DND-41 (cell line): ENCODE measurements around the gene CEP112.

Experiments used
- CTCF ChIP-seq: IDR thresholded peaks from 2 replicates; pipeline ENCODE4 v1.5.1; 2012; ENCODE audit warnings: borderline replicate concordance, low read length, moderate library complexity, mild to moderate bottlenecking; ENCODE audit not compliant: poor library complexity, severe bottlenecking; ENCODE audit errors: extremely low read depth
- EZH2 ChIP-seq: IDR thresholded peaks from 3 replicates; pipeline ENCODE4 v1.6.1; 2012; ENCODE audit warnings: borderline replicate concordance, low read depth, mild to moderate bottlenecking, moderate library complexity, low read length, inconsistent platforms; ENCODE audit not compliant: severe bottlenecking

DNA sequence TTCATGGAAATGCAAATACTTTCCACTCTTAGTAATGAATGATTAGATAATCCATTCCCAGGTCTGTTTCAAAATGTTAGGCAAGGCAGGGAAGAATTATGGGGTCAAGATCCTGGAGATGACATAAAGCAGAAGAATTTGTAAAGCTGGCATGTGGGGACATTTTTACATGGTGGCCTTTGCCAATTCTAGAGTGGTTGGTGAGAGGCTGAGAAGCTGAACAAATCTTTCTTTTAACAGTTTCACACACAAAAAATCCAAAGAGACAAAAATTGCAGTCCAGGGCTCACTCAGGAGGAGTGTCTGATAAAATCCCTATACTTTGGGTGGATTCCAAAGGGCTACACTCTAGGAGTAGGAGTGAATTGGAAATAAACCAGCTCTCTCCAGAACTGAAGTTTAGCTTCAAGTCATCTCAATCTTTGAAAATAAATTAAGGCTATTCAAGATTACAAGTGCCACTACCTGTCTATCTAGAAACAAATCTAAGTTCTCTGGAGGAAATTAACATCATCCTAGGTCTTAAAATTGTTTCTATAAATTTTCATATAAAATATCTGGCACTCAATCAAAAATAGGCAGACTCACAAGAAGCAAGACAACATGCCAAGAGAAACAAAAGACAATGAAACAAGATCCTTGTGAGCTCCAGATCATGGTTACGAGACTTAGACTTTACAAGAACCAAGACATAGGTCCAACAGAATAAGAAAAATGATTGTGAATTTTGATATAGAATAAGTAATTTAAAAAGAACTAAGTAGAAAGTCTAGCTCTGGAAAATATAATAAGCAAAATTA, 517.5 kb downstream of the CEP112 start:
- TF ChIP-seq CTCF: no peak
- TF ChIP-seq EZH2: no peak
